ENCODE measurements around the gene NLK.
"Not testable (repeated sequence)": the region's sequence is repeated elsewhere in the genome, so short reads cannot be mapped to it uniquely, and the experiment has no call there.

GRCh38 chr17:28235066-28235700 is 192.7 kb downstream of the NLK start:
- not testable (repeated sequence) for TF ChIP-seq CTCF (conservative IDR thresholded peaks at IDR 0.05; ENCODE audit: low read depth, low read length); EZH2 (IDR thresholded peaks at IDR 0.05; ENCODE audit: low read length, unreplicated experiment)
